ENCODE data around the gene CKS2. TPM values are rescaled to one million over a fixed set of nuclear protein-coding genes. Genes with fewer than 3 reads are reported as not detected.

The CKS2 gene
- total RNA-seq, 1 experiment from 2014 or later: 265 TPM

- DNase-seq (ENCODE audit: low read depth): no peak
Observed at GRCh38 chr9:89350988-89351557, 40.1 kb downstream of the CKS2 start.

GRCh38 chr9:89351584-89352300 lies 40.7 kb downstream of the CKS2 start:
- no peak for DNase-seq (ENCODE audit: low read depth)

GRCh38 chr9:89352451-89352850 lies 41.5 kb downstream of the CKS2 start:
- no peak for DNase-seq (ENCODE audit: low read depth)

- DNase-seq (ENCODE audit: low read depth): no peak
Observed at GRCh38 chr9:89352874-89353649, 42.1 kb downstream of the CKS2 start.

GRCh38 chr9:89353989-89354388 lies 43.0 kb downstream of the CKS2 start:
- DNase-seq (ENCODE audit: low read depth): no peak

GRCh38 chr9:89354471-89354870 lies 43.5 kb downstream of the CKS2 start:
- no peak for DNase-seq (ENCODE audit: low read depth)

- no peak for DNase-seq (ENCODE audit: low read depth)
Observed at GRCh38 chr9:89356782-89357181, 45.8 kb downstream of the CKS2 start.

- no peak for DNase-seq (ENCODE audit: low read depth)
Observed at GRCh38 chr9:89357331-89358197, 46.6 kb downstream of the CKS2 start.

- DNase-seq (ENCODE audit: low read depth): no peak
Observed at GRCh38 chr9:89358376-89358916, 47.5 kb downstream of the CKS2 start.

GRCh38 chr9:89358985-89359384 lies 48.0 kb downstream of the CKS2 start:
- DNase-seq (ENCODE audit: low read depth): no peak

GRCh38 chr9:89359751-89360261 lies 48.8 kb downstream of the CKS2 start:
- no peak for DNase-seq (ENCODE audit: low read depth)

GRCh38 chr9:89360465-89360864 lies 49.5 kb downstream of the CKS2 start:
- no peak for DNase-seq (ENCODE audit: low read depth)

- DNase-seq (ENCODE audit: low read depth): no peak
Observed at GRCh38 chr9:89361031-89361430, 50.0 kb downstream of the CKS2 start.

GRCh38 chr9:89361816-89362646 lies 51.0 kb downstream of the CKS2 start:
- no peak for DNase-seq (ENCODE audit: low read depth)

GRCh38 chr9:89362647-89363310 lies 51.8 kb downstream of the CKS2 start:
- DNase-seq (ENCODE audit: low read depth): no peak

- DNase-seq (ENCODE audit: low read depth): no peak
Observed at GRCh38 chr9:89363311-89363670, 52.3 kb downstream of the CKS2 start.

- no peak for DNase-seq (ENCODE audit: low read depth)
Observed at GRCh38 chr9:89363921-89364665, 53.1 kb downstream of the CKS2 start.

GRCh38 chr9:89364666-89365531 lies 53.9 kb downstream of the CKS2 start:
- DNase-seq (ENCODE audit: low read depth): no peak
